Activated CD4-positive, alpha-beta T cell treated with anti-CD3 and anti-CD28 coated beads, Interleukin-10, Interleukin-2, amounts not matched to agents 100 ng/mL and 50 ng/mL, durations not matched to agents 16 hours and 8 hours (primary cell): ENCODE results near the gene CENPF.
A peak's percentile ranks its signal among the peaks of the same experiment; 100 is the strongest.

Experiments
- DNase-seq: peaks from one replicate; pipeline ENCODE4 v3.0.0-alpha.2; 2020

CENPF gene

DNA sequence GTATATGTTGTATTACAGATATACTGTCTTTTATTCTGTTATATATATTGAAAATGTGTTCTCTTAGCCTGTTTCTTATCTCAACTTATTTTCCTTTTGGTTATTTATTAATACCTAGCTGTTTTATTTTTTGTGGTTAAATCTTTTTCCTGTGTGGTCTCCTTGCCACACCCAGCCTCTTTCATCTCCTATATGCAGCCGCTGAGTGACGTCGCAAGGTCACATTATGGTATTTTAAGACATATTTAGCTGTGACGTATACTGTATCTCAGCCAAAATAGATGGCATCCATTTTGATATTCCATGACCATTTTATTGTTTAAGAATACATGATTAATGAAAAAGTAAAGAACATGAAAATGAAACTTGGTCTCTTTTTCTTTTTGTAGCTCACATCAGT is 29.1 kb downstream of the CENPF start:
- no peak for DNase-seq

DNA sequence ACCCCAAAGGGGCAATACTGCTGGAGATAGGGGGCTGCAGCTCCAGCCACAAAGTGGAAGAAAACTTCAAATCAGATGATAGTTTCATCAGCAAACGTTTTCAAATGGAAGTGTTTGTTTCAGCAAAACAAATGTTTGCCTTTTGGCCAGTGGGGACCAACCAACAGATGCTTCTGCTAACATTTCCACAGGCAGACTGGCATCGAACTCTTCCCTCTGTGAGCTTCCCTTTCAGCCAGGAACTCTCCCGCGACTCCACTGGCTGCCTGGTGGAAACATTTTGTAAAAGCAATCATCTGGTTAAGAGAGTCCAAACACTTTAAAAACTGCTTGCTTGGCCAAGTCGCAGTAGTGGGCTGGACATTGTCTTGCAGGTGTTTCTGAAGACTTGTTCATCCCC is 30.7 kb downstream of the CENPF start:
- DNase-seq, result no peak

DNA sequence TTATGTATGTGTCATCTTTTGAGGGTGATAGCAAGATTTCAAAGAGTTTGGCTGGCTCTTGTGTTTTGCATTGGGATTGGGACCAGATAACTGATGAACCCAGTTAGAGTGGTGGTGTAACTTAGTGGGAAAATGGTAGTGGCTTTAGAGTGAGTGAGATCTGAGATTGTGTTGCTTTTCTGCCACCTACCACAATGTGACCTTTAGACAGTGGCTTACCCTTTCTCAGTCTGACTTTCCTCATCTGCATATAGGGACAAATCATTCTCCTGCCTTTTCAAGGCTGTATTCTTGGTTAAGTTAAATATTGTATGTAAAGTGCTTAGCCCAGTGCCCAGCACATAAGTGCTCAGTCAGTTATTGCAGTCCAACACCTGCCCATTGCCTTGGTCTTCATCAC is 31.3 kb downstream of the CENPF start:
- DNase-seq, result no peak

DNA sequence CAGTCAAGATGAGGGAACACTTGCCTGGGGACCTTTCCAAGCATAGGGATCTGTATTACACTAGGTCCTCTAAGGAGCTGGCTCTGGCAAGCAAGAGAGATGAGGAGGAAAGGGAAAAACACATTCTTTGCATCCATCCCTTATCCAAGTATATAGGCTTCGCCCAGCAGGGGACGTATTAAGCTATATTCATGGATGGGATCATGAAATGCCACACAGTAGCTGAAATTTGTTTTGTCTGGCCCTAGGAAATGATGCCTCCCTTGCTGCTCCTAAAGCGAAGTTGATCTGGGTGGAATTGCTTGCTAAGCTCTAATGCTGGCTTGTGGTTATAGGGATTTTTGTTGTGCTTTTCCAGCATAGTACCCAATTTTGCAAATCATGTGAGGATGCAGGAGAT is 32.1 kb downstream of the CENPF start:
- no peak for DNase-seq

DNA sequence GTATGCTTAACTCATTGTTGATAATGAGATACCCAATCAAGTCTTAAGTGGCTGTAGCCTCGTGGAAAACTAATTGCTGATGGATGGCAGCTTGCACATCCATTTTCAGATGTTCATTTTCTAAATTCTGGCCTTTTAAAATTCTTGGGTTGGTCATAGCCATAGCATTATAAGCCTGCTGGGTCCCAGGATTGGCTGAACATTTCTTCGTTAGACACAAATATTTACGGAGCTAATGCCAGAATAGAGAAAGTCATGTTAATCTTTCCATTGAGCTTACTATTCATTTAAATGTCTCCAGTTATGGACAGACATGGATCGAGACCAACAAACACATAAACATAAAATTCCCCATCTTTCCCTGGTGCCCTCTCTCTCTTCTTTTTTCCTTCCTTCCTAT is 32.5 kb downstream of the CENPF start:
- DNase-seq, result no peak

DNA sequence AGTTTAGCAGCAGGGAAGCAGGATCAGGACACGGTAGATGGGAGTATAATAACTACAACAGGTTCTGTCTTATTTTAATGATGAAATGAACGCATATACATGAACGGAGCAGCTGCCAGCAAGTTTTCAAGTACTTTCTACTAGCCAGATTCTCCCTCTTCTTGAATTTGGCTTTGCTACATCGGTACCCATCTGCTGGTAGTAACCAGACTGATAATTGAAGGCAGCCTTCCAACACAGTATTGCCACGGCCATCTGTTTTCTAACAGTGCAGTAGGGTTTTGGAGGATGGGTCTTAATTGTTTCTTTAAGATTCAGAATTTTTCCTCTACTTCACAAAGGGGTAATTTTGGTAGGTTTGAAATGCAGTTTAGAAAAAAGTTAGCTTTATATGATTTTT is 33.4 kb downstream of the CENPF start:
- no peak for DNase-seq

DNA sequence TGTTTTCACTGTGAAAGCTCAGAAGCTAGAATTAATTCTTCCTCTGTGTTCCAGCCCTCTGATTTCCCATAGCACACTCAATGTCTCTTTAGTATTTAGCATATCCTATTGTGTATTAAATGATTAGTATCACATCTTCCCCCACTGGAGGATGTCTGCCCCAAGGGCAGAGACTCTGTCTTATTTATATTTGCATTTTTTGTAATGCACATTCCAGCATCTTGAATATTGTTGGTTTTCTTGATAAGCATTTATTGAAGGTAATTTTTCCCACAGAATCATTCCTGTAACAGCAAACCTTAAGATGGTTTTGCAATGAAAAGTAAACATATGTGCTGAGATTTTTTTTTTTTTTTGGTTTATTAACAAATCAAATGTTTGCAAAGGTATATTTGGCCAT is 34.1 kb downstream of the CENPF start:
- DNase-seq, result no peak

DNA sequence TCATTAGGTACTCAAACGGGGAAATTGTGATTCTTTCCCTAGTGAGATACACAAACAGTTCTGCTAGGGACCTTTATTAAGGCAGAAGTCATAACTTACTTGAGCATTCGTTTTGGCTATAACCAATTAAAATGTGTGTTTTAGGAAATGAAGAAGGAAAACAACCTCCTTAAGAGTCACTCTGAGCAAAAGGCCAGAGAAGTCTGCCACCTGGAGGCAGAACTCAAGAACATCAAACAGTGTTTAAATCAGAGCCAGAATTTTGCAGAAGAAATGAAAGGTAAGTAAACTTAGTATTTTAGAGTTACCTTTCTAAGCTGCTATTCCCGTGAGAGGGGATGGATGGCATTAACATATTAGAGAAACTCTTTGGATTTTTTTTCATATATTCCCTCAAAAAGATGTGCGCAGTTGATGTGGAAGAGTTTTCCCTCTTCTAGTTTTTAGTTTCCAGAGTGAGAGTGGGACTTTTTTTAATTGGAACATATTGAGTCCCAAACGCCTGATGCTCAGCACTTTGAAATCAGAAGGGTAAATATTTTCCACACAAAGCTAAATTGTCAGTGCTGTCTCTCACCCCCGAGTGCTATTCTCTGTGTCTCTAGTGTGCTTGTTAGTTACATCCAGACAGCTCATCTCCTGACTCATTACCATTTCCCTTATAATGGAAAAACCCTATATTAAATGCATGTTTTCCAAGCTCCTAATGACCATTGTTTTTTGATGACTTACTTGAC is 34.9 kb downstream of the CENPF start:
- DNase-seq, result peak; percentile 32

DNA sequence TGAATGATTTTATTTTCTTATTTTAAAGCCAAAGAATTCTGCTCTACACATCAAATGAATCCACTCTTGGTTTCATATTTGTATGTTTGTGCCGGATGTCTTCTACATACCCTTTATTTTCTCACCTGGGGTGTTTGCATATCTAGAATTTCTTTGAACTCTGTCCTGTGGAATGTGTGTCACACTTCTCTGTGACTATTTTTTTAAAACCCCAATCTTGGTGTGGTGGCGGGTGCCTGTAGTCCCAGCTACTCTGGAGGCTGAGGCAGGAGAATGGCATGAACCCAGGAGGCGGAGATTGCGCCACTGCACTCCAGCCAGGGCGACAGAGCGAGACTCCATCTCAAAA is 35.4 kb downstream of the CENPF start:
- DNase-seq, result no peak

DNA sequence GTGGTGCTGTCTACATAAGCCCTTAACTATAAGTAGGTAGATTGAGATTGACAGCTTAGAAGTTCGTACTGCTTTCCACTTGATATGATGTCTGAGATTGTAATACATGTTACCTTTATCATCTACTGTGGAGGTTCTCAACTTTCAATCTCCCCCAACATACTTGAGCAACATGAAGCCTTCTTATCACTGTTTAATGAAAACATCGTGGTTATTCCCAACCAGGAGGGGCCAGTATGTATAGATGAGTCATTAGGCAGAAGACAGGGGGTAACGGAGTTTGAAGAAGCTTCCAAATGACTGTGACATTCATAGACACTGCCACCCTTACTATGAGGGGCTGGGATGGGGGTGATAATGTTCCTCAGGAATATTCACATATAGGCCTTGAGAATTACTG is 36.0 kb downstream of the CENPF start:
- no peak for DNase-seq

DNA sequence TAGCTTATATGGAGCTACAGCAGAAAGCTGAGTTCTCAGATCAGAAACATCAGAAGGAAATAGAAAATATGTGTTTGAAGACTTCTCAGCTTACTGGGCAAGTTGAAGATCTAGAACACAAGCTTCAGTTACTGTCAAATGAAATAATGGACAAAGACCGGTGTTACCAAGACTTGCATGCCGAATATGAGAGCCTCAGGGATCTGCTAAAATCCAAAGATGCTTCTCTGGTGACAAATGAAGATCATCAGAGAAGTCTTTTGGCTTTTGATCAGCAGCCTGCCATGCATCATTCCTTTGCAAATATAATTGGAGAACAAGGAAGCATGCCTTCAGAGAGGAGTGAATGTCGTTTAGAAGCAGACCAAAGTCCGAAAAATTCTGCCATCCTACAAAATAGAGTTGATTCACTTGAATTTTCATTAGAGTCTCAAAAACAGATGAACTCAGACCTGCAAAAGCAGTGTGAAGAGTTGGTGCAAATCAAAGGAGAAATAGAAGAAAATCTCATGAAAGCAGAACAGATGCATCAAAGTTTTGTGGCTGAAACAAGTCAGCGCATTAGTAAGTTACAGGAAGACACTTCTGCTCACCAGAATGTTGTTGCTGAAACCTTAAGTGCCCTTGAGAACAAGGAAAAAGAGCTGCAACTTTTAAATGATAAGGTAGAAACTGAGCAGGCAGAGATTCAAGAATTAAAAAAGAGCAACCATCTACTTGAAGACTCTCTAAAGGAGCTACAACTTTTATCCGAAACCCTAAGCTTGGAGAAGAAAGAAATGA is 37.6 kb downstream of the CENPF start:
- DNase-seq, result peak; percentile 11

DNA sequence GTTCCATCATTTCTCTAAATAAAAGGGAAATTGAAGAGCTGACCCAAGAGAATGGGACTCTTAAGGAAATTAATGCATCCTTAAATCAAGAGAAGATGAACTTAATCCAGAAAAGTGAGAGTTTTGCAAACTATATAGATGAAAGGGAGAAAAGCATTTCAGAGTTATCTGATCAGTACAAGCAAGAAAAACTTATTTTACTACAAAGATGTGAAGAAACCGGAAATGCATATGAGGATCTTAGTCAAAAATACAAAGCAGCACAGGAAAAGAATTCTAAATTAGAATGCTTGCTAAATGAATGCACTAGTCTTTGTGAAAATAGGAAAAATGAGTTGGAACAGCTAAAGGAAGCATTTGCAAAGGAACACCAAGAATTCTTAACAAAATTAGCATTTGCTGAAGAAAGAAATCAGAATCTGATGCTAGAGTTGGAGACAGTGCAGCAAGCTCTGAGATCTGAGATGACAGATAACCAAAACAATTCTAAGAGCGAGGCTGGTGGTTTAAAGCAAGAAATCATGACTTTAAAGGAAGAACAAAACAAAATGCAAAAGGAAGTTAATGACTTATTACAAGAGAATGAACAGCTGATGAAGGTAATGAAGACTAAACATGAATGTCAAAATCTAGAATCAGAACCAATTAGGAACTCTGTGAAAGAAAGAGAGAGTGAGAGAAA is 38.4 kb downstream of the CENPF start:
- DNase-seq, result peak; percentile 9

DNA sequence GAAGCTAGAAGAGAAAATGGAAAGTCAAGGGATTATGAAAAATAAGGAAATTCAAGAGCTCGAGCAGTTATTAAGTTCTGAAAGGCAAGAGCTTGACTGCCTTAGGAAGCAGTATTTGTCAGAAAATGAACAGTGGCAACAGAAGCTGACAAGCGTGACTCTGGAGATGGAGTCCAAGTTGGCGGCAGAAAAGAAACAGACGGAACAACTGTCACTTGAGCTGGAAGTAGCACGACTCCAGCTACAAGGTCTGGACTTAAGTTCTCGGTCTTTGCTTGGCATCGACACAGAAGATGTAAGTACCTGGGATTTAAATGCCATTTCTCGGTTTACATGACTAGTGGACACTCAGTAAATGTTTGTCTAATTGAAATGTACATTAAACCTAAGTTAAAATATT is 40.0 kb downstream of the CENPF start:
- no peak for DNase-seq

DNA sequence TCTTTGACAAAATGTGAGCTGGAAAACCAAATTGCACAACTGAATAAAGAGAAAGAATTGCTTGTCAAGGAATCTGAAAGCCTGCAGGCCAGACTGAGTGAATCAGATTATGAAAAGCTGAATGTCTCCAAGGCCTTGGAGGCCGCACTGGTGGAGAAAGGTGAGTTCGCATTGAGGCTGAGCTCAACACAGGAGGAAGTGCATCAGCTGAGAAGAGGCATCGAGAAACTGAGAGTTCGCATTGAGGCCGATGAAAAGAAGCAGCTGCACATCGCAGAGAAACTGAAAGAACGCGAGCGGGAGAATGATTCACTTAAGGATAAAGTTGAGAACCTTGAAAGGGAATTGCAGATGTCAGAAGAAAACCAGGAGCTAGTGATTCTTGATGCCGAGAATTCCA is 42.7 kb downstream of the CENPF start:
- no peak for DNase-seq

DNA sequence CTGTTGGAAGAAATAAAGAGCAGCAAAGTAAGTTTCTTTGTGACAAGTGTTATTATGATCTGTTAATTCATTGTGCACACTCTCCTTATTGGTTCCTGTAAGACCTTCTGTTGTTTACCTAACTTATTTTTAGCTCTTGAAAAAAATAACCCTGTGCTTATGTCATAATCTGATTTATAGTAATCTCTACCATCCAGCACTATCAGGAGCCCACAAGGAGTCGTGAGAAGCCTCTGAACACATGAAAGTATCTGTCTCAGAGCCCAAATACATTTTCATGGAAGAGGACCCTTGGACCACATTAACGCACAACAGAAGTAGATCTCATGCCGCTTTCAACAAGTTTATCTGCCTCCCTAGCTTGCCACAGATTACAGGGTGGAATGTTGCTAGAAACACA is 45.8 kb downstream of the CENPF start:
- no peak for DNase-seq

DNA sequence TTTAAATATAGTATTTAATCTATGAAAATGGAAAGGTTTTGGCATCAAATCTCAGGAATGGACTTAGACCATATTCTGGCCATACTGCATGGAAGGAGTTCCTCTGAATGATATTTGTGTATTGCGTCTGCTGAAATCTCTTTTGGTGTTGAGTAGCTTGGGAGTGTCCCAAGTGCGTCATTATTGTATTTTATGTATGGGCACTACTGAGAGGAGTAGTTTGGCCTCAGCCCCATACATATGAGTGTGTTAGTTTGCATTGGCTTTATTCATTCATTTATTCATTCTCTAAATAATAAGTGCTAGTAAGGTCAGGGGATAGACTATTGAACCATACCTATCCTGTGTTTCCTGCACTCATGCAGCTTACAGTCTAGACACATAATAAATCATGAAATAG is 46.6 kb downstream of the CENPF start:
- no peak for DNase-seq

DNA sequence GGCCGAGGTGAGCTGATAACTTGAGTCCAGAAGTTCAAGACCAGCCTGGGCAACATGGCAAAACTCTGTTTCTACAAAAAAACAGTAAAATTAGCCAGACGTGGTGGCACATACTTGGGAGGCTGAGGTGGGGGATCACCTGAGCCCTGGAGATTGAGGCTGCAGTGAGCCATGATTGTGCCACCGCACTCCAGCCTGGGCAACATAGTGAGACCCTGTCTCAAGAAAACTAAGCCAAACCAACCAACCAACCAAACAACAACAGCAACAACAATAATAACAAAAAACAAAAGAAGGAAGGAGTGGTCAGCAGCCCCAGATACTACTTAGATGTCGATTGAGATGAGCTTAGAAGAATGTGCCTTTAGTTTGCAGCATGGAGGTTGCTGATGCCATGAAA is 47.7 kb downstream of the CENPF start:
- no peak for DNase-seq

DNA sequence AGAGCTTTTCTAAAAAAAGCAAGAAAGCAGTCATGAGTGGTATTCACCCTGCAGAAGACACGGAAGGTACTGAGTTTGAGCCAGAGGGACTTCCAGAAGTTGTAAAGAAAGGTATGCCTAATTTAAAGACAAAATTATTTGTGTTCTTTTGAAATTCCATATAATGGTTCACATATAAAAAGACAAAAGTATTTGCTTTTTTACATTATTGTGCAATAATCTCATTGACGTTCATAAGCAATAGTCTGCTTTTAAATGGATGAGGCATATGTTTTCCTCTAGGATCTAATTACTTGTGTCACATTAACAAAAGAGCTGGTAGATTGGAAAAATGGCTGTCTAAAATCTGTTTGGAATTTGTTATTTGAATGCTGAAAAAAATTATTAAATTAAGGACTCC is 54.3 kb downstream of the CENPF start:
- no peak for DNase-seq

DNA sequence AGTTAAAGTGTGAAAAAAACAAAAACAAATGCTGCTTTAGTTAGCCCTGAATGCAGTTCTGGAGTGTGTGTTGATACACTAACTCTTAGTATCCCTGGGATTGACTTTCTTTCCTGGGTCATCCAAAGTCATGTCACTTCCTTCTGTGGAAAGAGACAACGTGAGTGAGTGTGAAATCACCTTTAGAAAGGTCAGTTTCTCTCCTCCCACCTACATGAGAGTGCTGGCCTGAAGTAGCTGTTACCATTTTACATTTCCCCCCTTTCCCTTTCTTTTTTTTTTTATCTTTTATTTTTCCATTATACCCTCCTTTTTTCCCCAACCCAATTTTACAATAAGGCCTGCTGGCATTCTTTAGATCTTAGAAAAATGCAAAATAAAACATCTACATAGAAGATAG is 55.2 kb downstream of the CENPF start:
- no peak for DNase-seq

DNA sequence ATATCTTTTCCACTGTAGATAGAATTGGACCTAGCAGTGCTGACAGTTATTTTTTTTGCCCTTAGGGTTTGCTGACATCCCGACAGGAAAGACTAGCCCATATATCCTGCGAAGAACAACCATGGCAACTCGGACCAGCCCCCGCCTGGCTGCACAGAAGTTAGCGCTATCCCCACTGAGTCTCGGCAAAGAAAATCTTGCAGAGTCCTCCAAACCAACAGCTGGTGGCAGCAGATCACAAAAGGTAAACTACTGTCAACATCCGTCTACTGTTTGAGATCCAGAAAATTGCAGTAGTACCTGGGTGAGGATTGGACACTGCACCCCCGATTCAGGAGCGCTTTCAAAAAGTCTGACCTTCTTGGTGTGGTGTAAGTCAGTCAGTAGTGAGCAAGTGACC is 55.8 kb downstream of the CENPF start:
- no peak for DNase-seq

DNA sequence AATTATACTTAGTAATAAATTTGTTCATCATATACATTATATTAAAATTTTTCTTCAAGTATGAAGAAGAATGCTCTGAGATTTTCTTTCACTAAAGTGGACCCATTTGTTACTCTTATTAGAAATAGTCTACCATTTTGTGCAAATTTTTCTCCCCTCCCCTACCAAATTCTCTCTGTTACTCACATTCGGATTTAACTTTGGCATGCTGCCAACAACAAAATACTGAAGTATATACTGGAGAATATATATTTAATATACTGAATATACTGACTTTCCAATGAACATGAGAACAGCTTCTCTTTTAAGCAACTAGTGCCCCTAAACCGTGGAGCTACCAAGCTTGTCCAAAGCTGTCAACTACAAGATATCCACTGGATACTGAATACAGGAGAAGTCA is 57.2 kb downstream of the CENPF start:
- no peak for DNase-seq

DNA sequence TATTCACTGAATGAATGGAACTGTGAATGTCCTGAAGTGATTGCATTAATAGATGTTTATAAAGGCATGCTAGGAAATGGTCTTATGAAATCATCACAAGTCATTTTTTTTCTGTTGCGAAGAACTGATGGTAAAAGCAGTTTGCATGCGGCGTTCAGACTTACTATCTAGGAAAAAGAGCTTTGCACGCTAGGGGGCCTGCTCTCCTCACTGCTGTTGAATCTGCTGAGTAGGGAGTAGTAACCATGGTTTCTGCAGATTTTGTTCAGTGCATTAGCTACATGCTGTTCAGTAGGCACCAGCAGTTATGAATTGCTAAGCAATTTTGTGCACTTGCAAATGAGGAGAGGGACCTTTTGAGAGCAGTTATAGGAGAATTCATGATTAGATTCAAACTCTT is 57.9 kb downstream of the CENPF start:
- peak; percentile 4 for DNase-seq

DNA sequence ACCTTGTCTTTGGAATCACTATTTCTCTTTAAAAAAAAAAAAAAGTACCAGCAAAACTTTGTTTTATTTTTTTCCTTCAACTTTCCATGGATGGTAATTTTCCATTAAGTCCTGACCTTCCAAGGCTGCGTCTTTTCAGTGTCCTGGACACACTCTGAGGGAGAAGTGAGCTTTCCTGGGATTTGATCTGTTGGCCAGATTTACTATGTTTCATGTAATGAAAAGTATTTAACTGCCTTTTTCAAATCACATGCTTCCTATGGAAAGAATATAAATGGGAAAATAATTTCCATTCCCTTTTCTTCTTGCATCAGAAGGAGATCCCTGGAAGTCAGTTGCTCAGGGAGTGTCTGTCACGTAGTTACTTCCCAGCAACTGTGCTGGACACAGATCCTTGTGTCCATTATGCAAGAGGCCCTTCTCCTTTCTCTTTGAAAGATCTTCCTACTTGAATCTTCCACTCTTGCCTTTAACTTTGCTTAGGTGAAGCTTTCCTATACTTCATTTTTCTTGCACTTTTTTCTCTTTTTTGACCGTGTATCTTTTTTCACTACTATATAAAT is 59.3 kb downstream of the CENPF start:
- no peak for DNase-seq
